Stimulated activated naive B cell treated with anti-CD40 and anti-IgM and Interleukin-4, amounts not matched to agents 10 μg/mL and 1 μg/mL and 100 μg/mL, for 72 hours (primary cell): ENCODE measurements around the gene BAMBI.

Experiments
- ATAC-seq, 2 donors: fragments of 150-1000 bp; cut with Tn5 transposase; replicated peaks; 2 replicates each; pipeline ENCODE4 v1.10.0; 2021; ENCODE audit warnings: moderate library complexity in 1 of 2
- DNase-seq: peaks from one replicate; pipeline ENCODE4 v3.0.0; 2021
- H3K27ac Mint-ChIP-seq: one replicate; pipeline ENCODE4 v1.8.0; 2022; ENCODE audit warnings: mild to moderate bottlenecking, mixed read lengths
- H3K27me3 Mint-ChIP-seq, 2 donors: one replicate each; pipeline ENCODE4 v1.8.0; 2022; ENCODE audit warnings: mixed read lengths in 2 of 2
- H3K36me3 Mint-ChIP-seq, 2 donors: one replicate each; pipeline ENCODE4 v1.8.0; 2022; ENCODE audit warnings: mixed read lengths in 2 of 2, mild to moderate bottlenecking in 1 of 2
- H3K4me1 Mint-ChIP-seq, 2 donors: one replicate each; pipeline ENCODE4 v1.8.0; 2022; ENCODE audit warnings: mixed read lengths in 2 of 2, mild to moderate bottlenecking in 1 of 2
- H3K4me3 Mint-ChIP-seq, 2 donors: one replicate each; pipeline ENCODE4 v1.8.0; 2022; ENCODE audit warnings: mild to moderate bottlenecking in 2 of 2, mixed read lengths in 2 of 2, moderate library complexity in 1 of 2
- H3K9me3 Mint-ChIP-seq, 2 donors: one replicate each; pipeline ENCODE4 v1.8.0; 2022; ENCODE audit warnings: mixed read lengths in 2 of 2, mild to moderate bottlenecking in 1 of 2

Gene BAMBI

DNA sequence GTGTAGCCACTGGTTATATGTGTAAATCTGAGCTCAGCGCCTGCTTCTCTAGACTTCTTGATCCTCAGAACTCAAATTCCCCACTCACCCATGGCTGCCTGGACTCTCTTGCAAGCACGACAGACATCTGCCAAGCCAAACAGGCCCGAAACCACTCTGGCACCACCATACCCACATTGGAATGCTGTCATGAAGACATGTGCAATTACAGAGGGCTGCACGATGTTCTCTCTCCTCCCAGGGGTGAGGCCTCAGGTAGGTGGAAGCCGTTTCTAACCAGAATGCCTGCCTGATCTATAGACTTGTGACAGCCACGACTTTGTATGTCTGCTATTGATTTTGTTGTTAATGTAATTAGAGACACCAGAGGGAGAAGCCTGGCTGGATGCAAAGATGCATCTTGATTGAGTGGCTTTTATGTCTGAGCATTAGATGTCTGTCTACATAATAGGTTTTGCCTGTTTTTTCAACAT is 4.0 kb downstream of the BAMBI start:
- no peak for ATAC-seq
- peaks cover 0 to 3% of the 10 kb centered on the region in 2 donors for H3K36me3 Mint-ChIP-seq

DNA sequence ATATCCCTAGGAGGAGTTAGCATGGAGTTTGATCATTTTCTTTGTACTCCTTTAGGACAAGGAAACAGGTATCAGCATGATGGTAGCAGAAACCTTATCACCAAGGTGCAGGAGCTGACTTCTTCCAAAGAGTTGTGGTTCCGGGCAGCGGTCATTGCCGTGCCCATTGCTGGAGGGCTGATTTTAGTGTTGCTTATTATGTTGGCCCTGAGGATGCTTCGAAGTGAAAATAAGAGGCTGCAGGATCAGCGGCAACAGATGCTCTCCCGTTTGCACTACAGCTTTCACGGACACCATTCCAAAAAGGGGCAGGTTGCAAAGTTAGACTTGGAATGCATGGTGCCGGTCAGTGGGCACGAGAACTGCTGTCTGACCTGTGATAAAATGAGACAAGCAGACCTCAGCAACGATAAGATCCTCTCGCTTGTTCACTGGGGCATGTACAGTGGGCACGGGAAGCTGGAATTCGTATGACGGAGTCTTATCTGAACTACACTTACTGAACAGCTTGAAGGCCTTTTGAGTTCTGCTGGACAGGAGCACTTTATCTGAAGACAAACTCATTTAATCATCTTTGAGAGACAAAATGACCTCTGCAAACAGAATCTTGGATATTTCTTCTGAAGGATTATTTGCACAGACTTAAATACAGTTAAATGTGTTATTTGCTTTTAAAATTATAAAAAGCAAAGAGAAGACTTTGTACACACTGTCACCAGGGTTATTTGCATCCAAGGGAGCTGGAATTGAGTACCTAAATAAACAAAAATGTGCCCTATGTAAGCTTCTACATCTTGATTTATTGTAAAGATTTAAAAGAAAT is 4.8 kb downstream of the BAMBI start:
- peaks cover 10 to 26% of the 10 kb centered on the region in 2 donors for H3K4me1 Mint-ChIP-seq
- H3K27ac Mint-ChIP-seq: no peak overlapping the region
- no peak overlapping the region for H3K4me3 Mint-ChIP-seq
- no peaks in the 10 kb centered on the region for H3K9me3 Mint-ChIP-seq
- no peak for DNase-seq
- peaks cover 30 to 46% of the 10 kb centered on the region in 2 donors for H3K27me3 Mint-ChIP-seq
- peaks cover 0 to 3% of the 10 kb centered on the region in 2 donors for H3K36me3 Mint-ChIP-seq
- ATAC-seq: no peak

More for the DNA sequence above, 4.0 kb downstream of the BAMBI start:
- Mint-ChIP-seq H3K4me3 (no peak overlapping the region), H3K9me3 (no peaks in the 10 kb centered on the region), H3K27ac (no peak overlapping the region), H3K4me1 (peaks cover 13 to 31% of the 10 kb centered on the region in 2 donors), H3K27me3 (peaks cover 28 to 45% of the 10 kb centered on the region in 2 donors)
- DNase-seq: no peak

DNA sequence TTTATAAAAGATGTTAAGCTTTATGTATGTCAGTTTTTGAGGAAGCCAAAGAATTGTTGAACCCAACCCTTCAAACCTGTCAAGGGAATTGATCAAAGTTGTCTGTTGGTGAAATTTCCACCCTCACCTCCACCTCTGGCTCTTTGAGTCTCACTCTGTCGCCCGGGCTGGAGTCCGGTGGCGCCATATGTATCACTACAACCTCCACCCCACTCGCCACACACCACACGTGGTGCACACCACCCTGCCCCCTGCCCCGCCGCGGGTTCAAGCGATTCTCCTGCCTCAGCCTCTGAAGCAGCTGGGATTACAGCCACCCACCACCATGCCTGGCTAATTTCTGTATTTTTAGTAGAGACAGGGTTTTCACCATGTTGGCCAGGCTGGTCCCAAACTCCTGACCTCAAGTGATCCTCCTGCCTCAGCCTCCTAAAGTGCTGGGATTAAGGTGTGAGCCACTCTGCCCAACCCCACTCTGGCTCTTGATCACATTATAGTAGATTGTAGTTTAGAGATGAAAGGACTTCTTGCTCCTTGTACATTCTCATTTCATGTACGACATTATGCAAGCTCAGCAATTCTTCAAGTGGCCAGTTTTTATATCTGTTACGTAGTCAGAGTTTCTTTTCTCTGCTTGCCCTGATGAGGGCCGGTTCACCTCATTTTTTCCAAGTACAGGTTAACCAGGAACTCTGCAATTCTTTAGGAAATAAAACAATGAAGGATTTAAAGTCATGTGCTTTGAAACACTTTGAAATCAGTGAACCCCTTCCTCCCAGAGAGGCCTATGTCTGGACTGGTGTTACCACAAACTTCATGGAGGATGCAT is 7.0 kb downstream of the BAMBI start:
- H3K27me3 Mint-ChIP-seq: peaks cover 28 to 41% of the 10 kb centered on the region in 2 donors
- H3K4me3 Mint-ChIP-seq: no peak overlapping the region
- H3K27ac Mint-ChIP-seq: no peak overlapping the region
- ATAC-seq: no peak
- H3K4me1 Mint-ChIP-seq: peaks cover 5 to 12% of the 10 kb centered on the region in 2 donors
- DNase-seq: no peak
- H3K9me3 Mint-ChIP-seq: no peaks in the 10 kb centered on the region
- H3K36me3 Mint-ChIP-seq: peaks cover 0 to 3% of the 10 kb centered on the region in 2 donors

DNA sequence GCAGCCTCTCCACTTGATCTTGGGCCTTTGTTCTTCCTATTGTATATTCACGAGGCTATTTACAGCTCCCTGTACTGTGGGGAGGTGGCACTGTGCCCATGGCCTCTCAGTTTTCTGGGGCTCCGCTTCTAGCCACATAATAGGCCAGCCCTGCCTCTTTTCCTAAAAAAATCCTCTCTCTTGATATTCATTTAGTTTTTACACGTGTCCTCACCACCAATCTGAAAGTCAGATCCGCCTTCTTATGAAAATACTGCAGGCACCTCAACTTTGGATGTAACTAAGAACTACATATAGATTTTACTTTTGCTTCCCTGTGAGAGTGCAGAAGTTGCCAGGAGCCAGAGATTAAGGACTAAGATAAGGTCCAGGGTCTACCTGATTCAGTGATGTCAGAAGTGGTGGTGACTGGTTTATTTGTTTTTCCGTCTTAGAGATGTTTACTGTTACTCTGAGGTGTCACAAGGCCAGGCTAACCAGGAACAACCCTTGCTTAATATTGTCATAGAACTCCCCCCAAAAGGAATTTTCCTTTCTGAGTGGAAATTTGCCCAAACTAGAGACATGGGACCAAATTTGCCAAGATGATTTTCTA is 7.8 kb downstream of the BAMBI start:
- Mint-ChIP-seq H3K4me3 (no peak overlapping the region), H3K4me1 (peaks cover 0 to 6% of the 10 kb centered on the region in 2 donors), H3K27me3 (peaks cover 26 to 39% of the 10 kb centered on the region in 2 donors), H3K36me3 (peaks cover 0 to 3% of the 10 kb centered on the region in 2 donors), H3K9me3 (no peaks in the 10 kb centered on the region), H3K27ac (no peak overlapping the region)
- ATAC-seq (no peak), DNase-seq (no peak)

DNA sequence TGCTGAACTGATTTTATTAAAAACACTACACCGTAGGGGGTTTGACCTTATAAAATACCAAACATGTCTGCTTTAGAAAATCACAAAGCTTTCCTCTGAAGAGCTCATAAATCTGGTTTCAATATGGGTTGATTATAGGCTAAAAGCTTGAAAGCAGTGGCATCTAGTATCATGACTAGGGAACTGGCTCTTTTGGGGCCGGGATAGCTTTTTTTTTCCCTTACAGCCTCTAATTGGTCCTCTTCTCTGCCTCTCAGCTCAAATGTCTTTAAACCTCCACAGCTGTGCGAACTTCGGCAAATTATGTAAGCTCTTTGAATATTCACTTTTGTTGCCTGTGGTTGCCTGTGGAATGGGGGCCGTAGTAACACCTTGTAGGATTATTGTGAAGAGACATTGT is 8.4 kb downstream of the BAMBI start:
- H3K27me3 Mint-ChIP-seq: peaks cover 27 to 39% of the 10 kb centered on the region in 2 donors
- ATAC-seq: no peak
- no peak overlapping the region for H3K4me3 Mint-ChIP-seq
- H3K4me1 Mint-ChIP-seq: no peaks in the 10 kb centered on the region
- no peaks in the 10 kb centered on the region for H3K9me3 Mint-ChIP-seq
- peaks cover 0 to 3% of the 10 kb centered on the region in 2 donors for H3K36me3 Mint-ChIP-seq
- no peak overlapping the region for H3K27ac Mint-ChIP-seq
- no peak for DNase-seq

DNA sequence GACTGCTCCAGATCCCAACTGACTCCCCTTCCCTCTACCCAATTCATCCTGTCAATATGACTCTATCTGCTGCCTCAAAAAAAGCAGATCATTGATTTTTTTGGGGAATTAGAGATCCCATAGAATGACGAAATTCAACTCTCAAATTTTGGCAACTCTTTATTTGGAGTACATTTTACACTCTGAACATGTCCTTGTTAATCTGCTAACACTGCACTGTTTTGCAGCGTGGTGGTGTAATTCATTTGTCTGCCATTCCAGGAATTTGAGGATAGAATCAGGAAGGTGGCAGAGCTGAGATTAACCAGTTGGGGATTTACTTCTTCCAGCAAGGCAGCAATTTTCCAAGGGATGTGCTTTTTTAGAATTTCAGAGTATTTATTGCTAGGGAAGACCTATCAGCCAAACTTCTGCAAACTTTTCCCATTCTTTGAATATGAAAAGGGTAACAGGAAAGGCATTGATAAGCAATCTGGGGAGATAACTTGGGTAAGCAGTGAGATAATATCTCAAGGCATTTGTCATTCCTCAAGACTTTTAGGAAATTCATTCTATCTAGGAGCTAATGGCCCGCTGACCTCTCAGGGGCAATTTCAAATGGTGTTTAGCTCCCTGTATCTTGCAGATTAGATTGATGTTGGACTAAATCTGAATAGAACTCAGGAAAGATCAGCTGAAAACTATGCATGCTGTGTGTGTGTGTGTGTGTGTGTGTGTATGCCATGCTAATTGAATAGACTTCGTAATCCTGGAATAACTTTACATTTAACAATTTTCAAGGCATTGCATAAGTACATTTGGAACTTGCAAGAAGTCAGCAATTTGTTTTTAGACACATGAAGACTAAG is 9.7 kb downstream of the BAMBI start:
- Mint-ChIP-seq H3K27me3 (peaks cover 24 to 42% of the 10 kb centered on the region in 2 donors), H3K4me1 (no peaks in the 10 kb centered on the region), H3K27ac (no peak overlapping the region), H3K36me3 (peaks cover 0 to 3% of the 10 kb centered on the region in 2 donors), H3K4me3 (no peak overlapping the region), H3K9me3 (no peaks in the 10 kb centered on the region)
- ATAC-seq: no peak
- no peak for DNase-seq

DNA sequence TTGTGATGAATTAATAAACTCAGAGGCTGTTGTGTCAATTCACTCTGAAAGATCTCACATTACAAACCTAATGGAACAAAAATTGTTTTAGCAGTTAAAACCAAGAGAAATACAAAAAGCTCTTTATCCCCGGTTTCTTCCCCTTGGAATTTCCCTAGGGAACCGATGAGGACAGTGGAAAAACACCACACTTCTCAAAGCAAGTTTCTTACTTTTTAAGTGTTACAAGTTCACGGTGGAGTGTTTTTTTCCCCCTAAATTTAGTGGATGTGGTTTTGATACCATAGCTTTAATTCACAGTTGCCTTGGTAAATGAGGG is 10.3 kb downstream of the BAMBI start:
- Mint-ChIP-seq H3K27ac (no peak overlapping the region), H3K27me3 (peaks cover 22 to 40% of the 10 kb centered on the region in 2 donors), H3K36me3 (peaks cover 0 to 3% of the 10 kb centered on the region in 2 donors), H3K4me3 (no peak overlapping the region), H3K9me3 (no peaks in the 10 kb centered on the region), H3K4me1 (no peaks in the 10 kb centered on the region)
- DNase-seq (no peak), ATAC-seq (no peak)

DNA sequence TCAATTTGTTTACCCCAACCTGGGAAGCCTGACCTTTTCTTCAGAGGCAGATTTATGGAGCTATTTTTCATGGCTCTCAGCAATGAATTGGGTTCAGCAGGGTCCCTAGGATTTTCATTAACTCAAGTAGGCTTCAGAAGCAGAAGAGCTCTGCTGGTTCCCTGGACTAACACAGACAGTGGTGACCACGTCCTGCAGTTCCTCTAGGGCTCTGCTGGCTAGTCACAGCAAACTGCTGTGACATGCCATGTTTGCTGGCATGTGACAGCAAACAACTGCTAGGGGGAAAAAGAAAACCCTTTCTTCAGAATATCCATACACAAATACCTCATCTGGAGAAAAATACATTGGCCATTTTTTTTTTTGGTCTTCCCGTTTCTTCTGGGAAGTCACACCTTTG is 13.2 kb downstream of the BAMBI start:
- Mint-ChIP-seq H3K27ac (no peak overlapping the region), H3K36me3 (no peaks in the 10 kb centered on the region), H3K4me3 (no peak overlapping the region), H3K9me3 (no peaks in the 10 kb centered on the region), H3K4me1 (no peaks in the 10 kb centered on the region), H3K27me3 (peaks cover 30 to 34% of the 10 kb centered on the region in 2 donors)
- DNase-seq (no peak), ATAC-seq (no peak)

DNA sequence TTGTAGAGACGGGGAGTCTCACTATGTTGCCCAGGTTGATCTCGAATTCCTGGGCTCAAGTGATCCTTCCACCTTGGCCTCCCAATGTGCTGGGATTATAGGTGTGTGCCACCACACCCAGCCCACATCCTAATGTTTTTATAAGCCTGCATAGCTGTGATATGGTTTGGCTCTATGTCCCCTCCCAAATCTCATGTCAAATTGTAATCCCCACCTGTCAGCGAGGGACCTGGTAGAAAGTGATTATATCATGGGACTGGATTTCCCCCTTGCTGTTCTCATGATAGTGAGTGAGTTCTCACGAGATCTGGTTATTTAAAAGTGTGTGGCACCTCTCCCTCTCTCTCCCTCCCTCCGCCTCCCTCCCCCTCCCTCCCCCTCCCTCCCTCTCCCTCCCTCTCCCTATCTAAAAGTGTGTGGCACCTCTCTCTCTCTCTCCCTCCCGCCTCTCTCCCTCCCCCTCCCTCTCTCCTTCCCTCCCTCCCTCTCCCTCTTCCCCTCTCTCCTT is 13.9 kb downstream of the BAMBI start:
- no peaks in the 10 kb centered on the region for H3K9me3 Mint-ChIP-seq
- no peaks in the 10 kb centered on the region for H3K4me1 Mint-ChIP-seq
- ATAC-seq: no peak
- peaks cover 30 to 32% of the 10 kb centered on the region in 2 donors for H3K27me3 Mint-ChIP-seq
- DNase-seq: no peak
- H3K27ac Mint-ChIP-seq: no peak overlapping the region
- H3K36me3 Mint-ChIP-seq: no peaks in the 10 kb centered on the region
- H3K4me3 Mint-ChIP-seq: no peak overlapping the region

DNA sequence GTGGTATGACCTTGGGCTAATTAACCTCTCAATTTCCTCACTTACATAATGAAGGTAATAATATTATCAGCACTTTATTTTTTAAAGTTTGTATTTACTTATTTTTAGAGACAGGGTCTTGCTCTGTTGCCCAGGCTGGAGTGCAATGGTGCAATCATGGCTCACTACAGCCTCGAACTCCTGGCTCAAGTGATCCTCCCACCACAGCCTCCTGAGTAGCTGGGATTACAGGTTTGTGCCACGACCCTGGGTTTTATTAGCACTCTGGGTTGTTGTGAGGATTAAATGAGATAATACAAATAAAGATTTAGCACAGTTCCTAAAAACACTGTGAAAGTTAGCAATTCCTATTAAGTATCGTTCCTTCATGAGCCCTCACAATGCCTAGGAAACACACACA is 14.7 kb downstream of the BAMBI start:
- Mint-ChIP-seq H3K27me3 (peaks cover 26 to 27% of the 10 kb centered on the region in 2 donors), H3K4me1 (no peaks in the 10 kb centered on the region), H3K9me3 (no peaks in the 10 kb centered on the region), H3K36me3 (no peaks in the 10 kb centered on the region), H3K4me3 (no peak overlapping the region), H3K27ac (no peak overlapping the region)
- DNase-seq (no peak), ATAC-seq (no peak)

DNA sequence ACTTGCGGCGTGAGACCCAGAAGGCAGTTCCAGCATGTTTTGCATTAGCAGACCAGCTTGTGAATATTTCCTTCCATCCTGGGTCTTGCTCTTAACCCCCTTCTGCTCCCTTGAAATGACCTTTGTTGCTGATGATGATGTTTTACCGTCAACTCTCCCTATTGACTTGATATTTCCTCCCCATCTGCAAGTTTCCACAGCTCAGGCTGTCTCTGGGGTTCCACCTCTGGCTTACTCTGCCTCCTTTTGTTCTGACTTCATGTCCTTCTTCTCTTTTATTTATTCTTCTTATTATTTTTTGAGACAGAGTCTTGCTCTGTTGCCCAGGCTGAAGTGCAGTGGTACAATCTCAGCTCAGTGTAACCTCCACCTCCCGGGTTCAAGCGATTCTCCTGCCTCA is 17.2 kb downstream of the BAMBI start:
- ATAC-seq (no peak), DNase-seq (no peak)
- H3K27ac Mint-ChIP-seq: no peak overlapping the region
- H3K9me3 Mint-ChIP-seq: no peaks in the 10 kb centered on the region
- no peak overlapping the region for H3K4me3 Mint-ChIP-seq
- no peaks in the 10 kb centered on the region for H3K4me1 Mint-ChIP-seq
- H3K36me3 Mint-ChIP-seq: no peaks in the 10 kb centered on the region
- peaks cover 21 to 33% of the 10 kb centered on the region in 2 donors for H3K27me3 Mint-ChIP-seq

DNA sequence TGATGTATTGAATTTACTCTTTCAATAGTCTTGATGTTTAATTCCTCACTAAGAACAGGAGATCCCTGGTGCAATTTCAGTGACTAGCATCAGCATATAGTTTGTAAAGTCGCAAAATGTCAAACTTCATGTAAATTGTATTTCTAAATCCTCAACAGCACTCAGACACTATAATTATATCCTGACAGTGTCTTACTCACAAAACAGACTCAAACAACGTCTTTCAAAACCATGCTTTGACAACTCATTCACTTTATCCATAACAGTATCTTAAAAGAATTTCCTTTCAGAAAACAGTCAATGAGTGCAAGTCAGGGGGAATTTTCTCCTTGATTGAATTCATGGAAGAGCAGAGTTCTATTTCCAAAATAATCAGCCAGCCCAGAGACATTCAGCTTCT is 20.8 kb downstream of the BAMBI start:
- Mint-ChIP-seq H3K9me3 (no peaks in the 10 kb centered on the region), H3K4me1 (no peaks in the 10 kb centered on the region), H3K36me3 (no peaks in the 10 kb centered on the region), H3K4me3 (no peak overlapping the region), H3K27ac (no peak overlapping the region), H3K27me3 (peaks cover 9 to 29% of the 10 kb centered on the region in 2 donors)
- DNase-seq: no peak
- ATAC-seq: no peak

DNA sequence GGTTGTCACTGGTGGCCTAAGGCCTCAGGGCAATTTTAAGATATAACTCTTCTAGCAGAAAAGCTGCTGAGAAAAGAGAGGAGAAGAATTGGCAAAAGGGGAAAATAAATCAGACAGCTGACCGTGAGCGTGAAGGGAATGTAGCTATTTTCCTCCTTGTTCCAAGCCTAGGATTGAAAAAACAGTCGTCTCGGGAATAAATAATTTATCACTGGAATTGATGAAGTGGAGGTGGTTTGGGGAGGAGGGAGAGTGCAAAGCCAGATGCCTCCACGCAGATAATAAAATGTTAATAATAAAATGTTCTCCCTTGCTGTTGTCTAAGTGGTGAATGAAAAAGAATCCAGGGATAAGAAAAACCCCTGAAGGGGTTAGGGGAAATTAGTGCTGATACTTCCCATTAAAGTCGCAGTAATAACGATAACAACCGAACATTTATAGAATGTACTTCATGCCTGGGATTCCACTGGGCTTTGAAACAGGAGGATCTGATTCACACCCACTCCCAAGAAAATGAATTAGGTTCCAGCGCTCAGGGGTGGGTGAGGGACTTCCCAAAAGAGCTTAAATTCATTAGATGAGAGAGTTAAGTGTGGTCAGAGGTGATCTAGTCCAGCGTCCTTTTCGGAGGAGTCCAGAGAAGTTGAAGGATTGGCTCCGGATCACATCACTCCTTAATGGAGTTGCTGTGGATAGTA is 27.3 kb downstream of the BAMBI start:
- H3K27ac Mint-ChIP-seq: no peak overlapping the region
- no peak for DNase-seq
- no peaks in the 10 kb centered on the region for H3K4me1 Mint-ChIP-seq
- no peaks in the 10 kb centered on the region for H3K36me3 Mint-ChIP-seq
- ATAC-seq: no peak
- no peak overlapping the region for H3K4me3 Mint-ChIP-seq
- H3K9me3 Mint-ChIP-seq: no peaks in the 10 kb centered on the region
- H3K27me3 Mint-ChIP-seq: peaks cover 15 to 21% of the 10 kb centered on the region in 2 donors
